ENCODE results near the gene SEC11C.

SEC11C gene

GRCh38 chr18:59139615-59140301 is at the start of gene SEC11C:
TSS of gene SEC11C (plus strand) at chr18:59139884. CDS start at chr18:59139949, 65 bp downstream.
- peak; percentile 91 for DNase-seq (ENCODE audit: low read depth)
- H3K4me3 ChIP-seq (ENCODE audit: low read length): peak within 1 kb of the TSS; percentile 85

GRCh38 chr18:59090966-59091603 is 48.6 kb upstream of the SEC11C start:
- DNase-seq (ENCODE audit: low read depth): no peak
- no peak for TF ChIP-seq CTCF (conservative IDR thresholded peaks at IDR 0.05; ENCODE audit: low read length)
- H3K4me3 ChIP-seq (ENCODE audit: low read length): no peak overlapping the region

More at GRCh38 chr18:59139615-59140301, at the start of gene SEC11C:
- TF ChIP-seq CTCF (conservative IDR thresholded peaks at IDR 0.05; ENCODE audit: low read length): no peak

- no peak overlapping the region for H3K4me3 ChIP-seq (ENCODE audit: low read length)
- no peak for TF ChIP-seq CTCF (conservative IDR thresholded peaks at IDR 0.05; ENCODE audit: low read length)
- no peak for DNase-seq (ENCODE audit: low read depth)
These were observed 46.0 kb upstream of the SEC11C start for GRCh38 chr18:59093668-59094067.

- no peak for DNase-seq (ENCODE audit: low read depth)
- no peak overlapping the region for H3K4me3 ChIP-seq (ENCODE audit: low read length)
- no peak for TF ChIP-seq CTCF (conservative IDR thresholded peaks at IDR 0.05; ENCODE audit: low read length)
These were observed 45.1 kb upstream of the SEC11C start for GRCh38 chr18:59094569-59094968.

GRCh38 chr18:59096098-59096789 is 43.4 kb upstream of the SEC11C start:
- DNase-seq (ENCODE audit: low read depth): no peak
- TF ChIP-seq CTCF (conservative IDR thresholded peaks at IDR 0.05; ENCODE audit: low read length): no peak
- no peak overlapping the region for H3K4me3 ChIP-seq (ENCODE audit: low read length)

GRCh38 chr18:59101830-59102414 is 37.8 kb upstream of the SEC11C start:
- no peak for DNase-seq (ENCODE audit: low read depth)
- H3K4me3 ChIP-seq (ENCODE audit: low read length): no peak overlapping the region
- no peak for TF ChIP-seq CTCF (conservative IDR thresholded peaks at IDR 0.05; ENCODE audit: low read length)

Data from AG10803 (cell line).